ENCODE data around the gene GINM1.
A peak's percentile ranks its signal among the peaks of the same experiment; 100 is the strongest.

Gene GINM1

GRCh38 chr6:149565527-149566409, at the start of gene GINM1:
TSS of gene GINM1 (plus strand) at chr6:149566375. CDS start at chr6:149566415, 40 bp downstream.
- H3K4me1 Mint-ChIP-seq, result peaks cover 20% of the 10 kb centered on the region
- H3K27me3 Mint-ChIP-seq, result no peaks in the 10 kb centered on the region
- H3K9me3 Mint-ChIP-seq, result no peaks in the 10 kb centered on the region
- H3K4me3 Mint-ChIP-seq, result peak within 1 kb of the TSS; percentile 94
- ATAC-seq, result peak; percentile 94
- peak within 1 kb of the TSS; percentile 93 for H3K27ac Mint-ChIP-seq
- H3K36me3 Mint-ChIP-seq, result no peaks in the 10 kb centered on the region

GRCh38 chr6:149529650-149530049, 36.5 kb upstream of the GINM1 start:
- no peaks in the 10 kb centered on the region for H3K27me3 Mint-ChIP-seq
- H3K4me1 Mint-ChIP-seq, result peaks cover 16% of the 10 kb centered on the region
- H3K27ac Mint-ChIP-seq, result peak overlapping the region; percentile 64
- no peaks in the 10 kb centered on the region for H3K9me3 Mint-ChIP-seq
- no peak overlapping the region for H3K4me3 Mint-ChIP-seq
- peaks cover 45% of the 10 kb centered on the region for H3K36me3 Mint-ChIP-seq
- ATAC-seq, result no peak

- Mint-ChIP-seq H3K4me3 (no peak overlapping the region), H3K36me3 (peaks cover 49% of the 10 kb centered on the region), H3K27me3 (no peaks in the 10 kb centered on the region), H3K27ac (no peak overlapping the region), H3K4me1 (peaks cover 17% of the 10 kb centered on the region), H3K9me3 (no peaks in the 10 kb centered on the region)
- ATAC-seq, result no peak
Observed at GRCh38 chr6:149534742-149535141, 31.4 kb upstream of the GINM1 start.

- Mint-ChIP-seq H3K9me3 (no peaks in the 10 kb centered on the region), H3K4me1 (peaks cover 39% of the 10 kb centered on the region), H3K27ac (no peak overlapping the region), H3K27me3 (no peaks in the 10 kb centered on the region), H3K4me3 (no peak overlapping the region), H3K36me3 (peaks cover 16% of the 10 kb centered on the region)
- no peak for ATAC-seq
Observed at GRCh38 chr6:149541139-149541538, 25.0 kb upstream of the GINM1 start.

GRCh38 chr6:149544646-149545257, 21.4 kb upstream of the GINM1 start:
- Mint-ChIP-seq H3K4me1 (peaks cover 46% of the 10 kb centered on the region), H3K4me3 (peak overlapping the region; percentile 96), H3K27me3 (no peaks in the 10 kb centered on the region), H3K36me3 (peaks cover under 1% of the 10 kb centered on the region), H3K9me3 (no peaks in the 10 kb centered on the region), H3K27ac (peak overlapping the region; percentile 97)
- no peak for ATAC-seq

GRCh38 chr6:149545258-149545753, 20.9 kb upstream of the GINM1 start:
- Mint-ChIP-seq H3K27ac (peak overlapping the region; percentile 97), H3K27me3 (no peaks in the 10 kb centered on the region), H3K4me3 (peak overlapping the region; percentile 96), H3K36me3 (no peaks in the 10 kb centered on the region), H3K9me3 (no peaks in the 10 kb centered on the region), H3K4me1 (peaks cover 46% of the 10 kb centered on the region)
- peak; percentile 42 for ATAC-seq

- peak within 1 kb of the TSS; percentile 96 for H3K4me3 Mint-ChIP-seq
- peak; percentile 98 for ATAC-seq
- no peaks in the 10 kb centered on the region for H3K36me3 Mint-ChIP-seq
- H3K4me1 Mint-ChIP-seq, result peaks cover 46% of the 10 kb centered on the region
- no peaks in the 10 kb centered on the region for H3K9me3 Mint-ChIP-seq
- H3K27me3 Mint-ChIP-seq, result no peaks in the 10 kb centered on the region
- peak within 1 kb of the TSS; percentile 97 for H3K27ac Mint-ChIP-seq
Observed at GRCh38 chr6:149545754-149546471, 20.3 kb upstream of the GINM1 start, which contains the start of gene PPIL4. TSS of gene PPIL4 (minus strand) at chr6:149546043. CDS start at chr6:149546005, 38 bp downstream.

- Mint-ChIP-seq H3K9me3 (no peaks in the 10 kb centered on the region), H3K4me3 (no peak overlapping the region), H3K27ac (no peak overlapping the region), H3K36me3 (no peaks in the 10 kb centered on the region), H3K27me3 (no peaks in the 10 kb centered on the region), H3K4me1 (peaks cover 6% of the 10 kb centered on the region)
- ATAC-seq, result no peak
Observed at GRCh38 chr6:149551920-149552319, 14.3 kb upstream of the GINM1 start.

- ATAC-seq, result no peak
- H3K36me3 Mint-ChIP-seq, result no peaks in the 10 kb centered on the region
- H3K27me3 Mint-ChIP-seq, result no peaks in the 10 kb centered on the region
- H3K9me3 Mint-ChIP-seq, result no peaks in the 10 kb centered on the region
- H3K4me1 Mint-ChIP-seq, result no peaks in the 10 kb centered on the region
- H3K4me3 Mint-ChIP-seq, result no peak overlapping the region
- no peak overlapping the region for H3K27ac Mint-ChIP-seq
Observed at GRCh38 chr6:149558029-149558428, 8.1 kb upstream of the GINM1 start.

- H3K36me3 Mint-ChIP-seq, result no peaks in the 10 kb centered on the region
- no peak overlapping the region for H3K27ac Mint-ChIP-seq
- no peaks in the 10 kb centered on the region for H3K27me3 Mint-ChIP-seq
- H3K4me3 Mint-ChIP-seq, result no peak overlapping the region
- H3K9me3 Mint-ChIP-seq, result no peaks in the 10 kb centered on the region
- ATAC-seq, result no peak
- no peaks in the 10 kb centered on the region for H3K4me1 Mint-ChIP-seq
Observed at GRCh38 chr6:149559389-149559788, 6.8 kb upstream of the GINM1 start.

GRCh38 chr6:149560736-149561135, 5.4 kb upstream of the GINM1 start:
- Mint-ChIP-seq H3K27ac (no peak overlapping the region), H3K36me3 (no peaks in the 10 kb centered on the region)

GRCh38 chr6:149563203-149563927, 2.8 kb upstream of the GINM1 start:
- Mint-ChIP-seq H3K36me3 (no peaks in the 10 kb centered on the region), H3K4me1 (peaks cover 15% of the 10 kb centered on the region), H3K27ac (no peak overlapping the region), H3K9me3 (no peaks in the 10 kb centered on the region), H3K27me3 (no peaks in the 10 kb centered on the region), H3K4me3 (no peak overlapping the region)
- no peak for ATAC-seq

More at GRCh38 chr6:149560736-149561135, 5.4 kb upstream of the GINM1 start:
- Mint-ChIP-seq H3K4me1 (no peaks in the 10 kb centered on the region), H3K4me3 (no peak overlapping the region), H3K27me3 (no peaks in the 10 kb centered on the region), H3K9me3 (no peaks in the 10 kb centered on the region)
- no peak for ATAC-seq

- ATAC-seq, result no peak
- H3K4me1 Mint-ChIP-seq, result peaks cover 15% of the 10 kb centered on the region
- no peak overlapping the region for H3K4me3 Mint-ChIP-seq
- H3K27me3 Mint-ChIP-seq, result no peaks in the 10 kb centered on the region
- H3K9me3 Mint-ChIP-seq, result no peaks in the 10 kb centered on the region
- H3K36me3 Mint-ChIP-seq, result no peaks in the 10 kb centered on the region
- no peak overlapping the region for H3K27ac Mint-ChIP-seq
Observed at GRCh38 chr6:149563928-149564325, 2.2 kb upstream of the GINM1 start.

GRCh38 chr6:149566410-149567193, 427 bp downstream of the GINM1 start:
- Mint-ChIP-seq H3K27me3 (no peaks in the 10 kb centered on the region), H3K4me1 (peaks cover 28% of the 10 kb centered on the region), H3K36me3 (no peaks in the 10 kb centered on the region), H3K4me3 (peak overlapping the region; percentile 94), H3K9me3 (no peaks in the 10 kb centered on the region), H3K27ac (peak overlapping the region; percentile 93)
- peak; percentile 40 for ATAC-seq
